Endothelial cell of umbilical vein (primary cell): ENCODE measurements around the gene APBA2. TPM values are rescaled to one million over a fixed set of nuclear protein-coding genes. Genes with fewer than 3 reads are reported as not detected.

ENCODE experiments used
- BruUV-seq: library from RNA; stranded (reverse); fragments of 400-500 nt; replicated peaks from 2 replicates; lab custom pipeline; 2021; lab: Mats Ljungman, UMichigan
- CTCF ChIA-PET: fragments of 300-600, 350-600 bp; sonication (Branson Sonifier 250); formaldehyde crosslinking; loops from one replicate; lab custom pipeline; 2021; ENCODE audit warnings: antibody characterized with exemption, inconsistent platforms; lab: Charles Lee
- POLR2A ChIA-PET: fragments of 300-600, 350-600 bp; sonication (Branson Sonifier 250); formaldehyde crosslinking; loops from one replicate; lab custom pipeline; 2021; ENCODE audit warnings: antibody characterized with exemption, inconsistent platforms; lab: Charles Lee
- DNase-seq: peaks from one replicate; pipeline ENCODE4 v3.0.0-alpha.2; 2011; ENCODE audit warnings: low read depth, low spot score
- FAIRE-seq: peaks from 2 replicates; lab custom pipeline; 2011; peaks lifted over from hg19 to GRCh38; lab: Jason Lieb, UNC
- H2AFZ ChIP-seq: 2 replicates; pipeline ENCODE4 v1.6.0; 2012; ENCODE audit warnings: low read depth, low read length, control low read depth, inconsistent platforms
- H3K27ac ChIP-seq: 2 replicates; pipeline ENCODE4 v1.5.1; 2011; ENCODE audit warnings: low read depth, mild to moderate bottlenecking, control low read depth, low read length, moderate library complexity; ENCODE audit not compliant: insufficient read depth
- H3K27me3 ChIP-seq, 2 experiments: 2 replicates each; pipeline versions ENCODE4 v1.6.0 to v1.6.1; 2011; ENCODE audit warnings: low read length in 2 of 2, mixed read lengths in 1 of 2; ENCODE audit not compliant: control insufficient read depth in 2 of 2, insufficient read depth in 2 of 2
- H3K36me3 ChIP-seq, 2 experiments: 2 replicates in 1 of 2; 3 replicates in 1 of 2; pipeline ENCODE4 v1.5.1; 2011; ENCODE audit warnings: low read length in 2 of 2, mild to moderate bottlenecking in 1 of 2, moderate library complexity in 1 of 2; ENCODE audit not compliant: control insufficient read depth in 2 of 2, insufficient read depth in 2 of 2; ENCODE audit errors: extremely low read depth in 1 of 2
- H3K4me1 ChIP-seq: 3 replicates; pipeline ENCODE4 v1.5.1; 2011; ENCODE audit warnings: mild to moderate bottlenecking, low read length; ENCODE audit not compliant: control insufficient read depth, insufficient read depth; ENCODE audit errors: extremely low read depth
- H3K4me2 ChIP-seq: 2 replicates; pipeline ENCODE4 v1.6.1; 2011; ENCODE audit warnings: low read length, control low read depth, mixed read lengths; ENCODE audit not compliant: insufficient read depth
- H3K4me3 ChIP-seq, 3 experiments: fragments of 200-600 bp in 1 of 3; sonication (generic), shearing (Covaris generic) in 1 of 3; replicated peaks in 1 of 3; 2 replicates each; pipeline ENCODE4 v1.5.1; 2011 to 2016; ENCODE audit warnings: control low read depth in 3 of 3, low read length in 3 of 3, mild to moderate bottlenecking in 2 of 3, inconsistent platforms in 1 of 3, low read depth in 1 of 3, moderate library complexity in 1 of 3; ENCODE audit not compliant: insufficient read depth in 1 of 3
- H3K79me2 ChIP-seq: 2 replicates; pipeline ENCODE4 v1.6.0; 2012; ENCODE audit warnings: low read length, inconsistent platforms; ENCODE audit not compliant: control insufficient read depth, insufficient read depth
- H3K9ac ChIP-seq: replicated peaks from 2 replicates; pipeline ENCODE3; 2011; ENCODE audit warnings: low read length, control low read depth; ENCODE audit not compliant: insufficient read depth; ENCODE audit errors: extremely low read depth
- H3K9me1 ChIP-seq: replicated peaks from 3 replicates; pipeline ENCODE4 v1.6.0; 2011; ENCODE audit warnings: mild to moderate bottlenecking, low read length; ENCODE audit not compliant: control insufficient read depth, insufficient read depth; ENCODE audit errors: extremely low read depth
- H3K9me3 ChIP-seq: replicated peaks from 2 replicates; pipeline ENCODE4 v1.5.1; 2012; ENCODE audit warnings: low read length, inconsistent platforms; ENCODE audit not compliant: control insufficient read depth, insufficient read depth
- H4K20me1 ChIP-seq: replicated peaks from 2 replicates; pipeline ENCODE3; 2011; ENCODE audit warnings: mild to moderate bottlenecking, low read length; ENCODE audit not compliant: control insufficient read depth, insufficient read depth; ENCODE audit errors: extremely low read depth
- EZH2 ChIP-seq: IDR thresholded peaks from 2 replicates; pipeline ENCODE4 v1.6.1; 2012; ENCODE audit warnings: borderline replicate concordance, low read depth, mild to moderate bottlenecking, moderate library complexity, low read length, inconsistent platforms; ENCODE audit not compliant: severe bottlenecking
- FOS ChIP-seq: IDR thresholded peaks from 2 replicates; pipeline ENCODE4 v1.6.1; 2011; ENCODE audit warnings: mild to moderate bottlenecking, low read length, moderate library complexity, borderline replicate concordance; ENCODE audit not compliant: insufficient read depth
- GATA2 ChIP-seq: IDR thresholded peaks from 2 replicates; pipeline ENCODE4 v1.7.0; 2011; ENCODE audit warnings: low read depth, mild to moderate bottlenecking, moderate library complexity, mixed read lengths, low read length; ENCODE audit not compliant: insufficient read length, insufficient read depth
- JUN ChIP-seq: IDR thresholded peaks from 2 replicates; pipeline ENCODE4 v1.6.1; 2011; ENCODE audit warnings: borderline replicate concordance, low read depth; ENCODE audit not compliant: insufficient read length, insufficient read depth
- MYC ChIP-seq: IDR thresholded peaks from one replicate; pipeline ENCODE4 v1.6.1; 2011; ENCODE audit warnings: mild to moderate bottlenecking, low read depth, low read length
- POLR2A ChIP-seq: IDR thresholded peaks from 2 replicates; pipeline ENCODE4 v1.6.1; 2012; ENCODE audit warnings: low read depth, mild to moderate bottlenecking, control low read depth, low read length
- POLR2AphosphoS5 ChIP-seq: IDR thresholded peaks from 2 replicates; pipeline ENCODE4 v1.6.1; 2012; ENCODE audit warnings: low read depth, mild to moderate bottlenecking, control low read depth, low read length, moderate library complexity; ENCODE audit not compliant: insufficient read depth
- dilution Hi-C: fragments of 300-500 bp; cut with MboI; formaldehyde crosslinking; loops from one replicate; pipeline ENCODE4 v1.15.0; 2019; ENCODE audit warnings: low sequenced_read_pairs; ENCODE audit not compliant: extremely low pct_ligation_motif_present
- intact Hi-C: fragments of 100-400 bp; cut with micrococcal nuclease; formaldehyde crosslinking; loops from one replicate; pipeline ENCODE4 v1.10.0; 2022
- polyA plus RNA-seq, 4 experiments: library from polyadenylated mRNA; depleted of rRNA in 3 of 4; stranded (reverse) in 3 of 4; unstranded in 1 of 4; fragments of >200 nt; gene quantifications; 2 replicates each; pipeline versions ENCODE4 v1.2.1 to v1.2.3, GENCODE V29; 2011 to 2012; ENCODE audit warnings: missing spikeins in 1 of 4
- total RNA-seq: library from RNA; stranded (reverse); gene quantifications from 2 replicates; pipeline ENCODE4 v1.2.3, GENCODE V29; 2021
- TF ChIP-seq, protein P1 (sequence below), 2 donors: IDR thresholded peaks; 1 replicate in 1 of 2; 2 replicates in 1 of 2; pipeline ENCODE4 v1.5.1; 2011; ENCODE audit warnings: low read length in 2 of 2, mild to moderate bottlenecking in 2 of 2, moderate library complexity in 2 of 2, control low read depth in 1 of 2, inconsistent platforms in 1 of 2, low read depth in 1 of 2; ENCODE audit not compliant: insufficient read depth in 1 of 2; ENCODE audit errors: extremely low read depth in 1 of 2
- TF ChIP-seq, protein P2 (sequence below): IDR thresholded peaks from 2 replicates; pipeline ENCODE4 v1.6.1; 2011; ENCODE audit not compliant: insufficient read depth, insufficient read length

Gene APBA2
- total and polyA plus RNA-seq, 2 donors (not counting 3 experiments of a cell fraction or from before 2014, with no cell fraction given), result 5.7 to 11.1 TPM

DNA sequence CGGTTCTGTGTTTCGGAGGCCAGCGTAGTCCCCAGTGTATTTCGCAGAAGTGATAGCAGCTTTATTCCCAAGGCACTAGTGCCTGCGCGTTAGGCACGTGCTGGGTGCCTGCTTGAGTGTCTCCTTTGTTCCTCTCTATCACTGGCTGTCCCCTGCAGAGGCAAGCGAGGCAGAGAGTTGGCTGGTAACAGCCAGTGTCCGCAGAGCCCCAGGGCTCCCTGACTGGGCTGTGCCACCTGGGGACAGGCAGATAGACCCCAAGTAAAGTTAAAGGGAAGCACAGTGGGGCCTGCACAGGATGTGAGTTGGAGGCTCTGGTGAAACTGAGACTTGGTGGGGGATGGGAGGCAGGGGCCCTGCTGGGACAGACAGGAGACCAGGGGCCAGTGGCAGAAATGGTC lies 50.7 kb downstream of the APBA2 start:
- Histone ChIP-seq H3K9me1 (no peaks in the 10 kb centered on the region), H4K20me1 (no peaks in the 10 kb centered on the region), H3K4me3 (no peak overlapping the region), H3K36me3 (no peaks in the 10 kb centered on the region), H3K4me2 (no peak overlapping the region), H2AFZ (no peak overlapping the region), H3K27ac (no peak overlapping the region), H3K27me3 (no peaks in the 10 kb centered on the region), H3K9ac (no peak overlapping the region), H3K79me2 (no peaks in the 10 kb centered on the region), H3K9me3 (no peaks in the 10 kb centered on the region), H3K4me1 (no peaks in the 10 kb centered on the region)
- dilution Hi-C loops, result no loop called here
- ChIA-PET POLR2A (no interaction called here), CTCF (no interaction called here)
- DNase-seq, result no peak
- intact Hi-C loops, result loop anchor here (5.0 kb wide), 1 partner anchor 34 kb away; no protein-coding TSS in a partner anchor
- FAIRE-seq, result no peak
- no TSS peak for BruUV-seq
- TF ChIP-seq JUN, result no peak
- TF ChIP-seq GATA2, result no peak
- no peak for TF ChIP-seq POLR2A
- TF ChIP-seq POLR2AphosphoS5, result no peak
- TF ChIP-seq FOS, result no peak
- no peak for TF ChIP-seq EZH2
- TF ChIP-seq, protein P1, sequence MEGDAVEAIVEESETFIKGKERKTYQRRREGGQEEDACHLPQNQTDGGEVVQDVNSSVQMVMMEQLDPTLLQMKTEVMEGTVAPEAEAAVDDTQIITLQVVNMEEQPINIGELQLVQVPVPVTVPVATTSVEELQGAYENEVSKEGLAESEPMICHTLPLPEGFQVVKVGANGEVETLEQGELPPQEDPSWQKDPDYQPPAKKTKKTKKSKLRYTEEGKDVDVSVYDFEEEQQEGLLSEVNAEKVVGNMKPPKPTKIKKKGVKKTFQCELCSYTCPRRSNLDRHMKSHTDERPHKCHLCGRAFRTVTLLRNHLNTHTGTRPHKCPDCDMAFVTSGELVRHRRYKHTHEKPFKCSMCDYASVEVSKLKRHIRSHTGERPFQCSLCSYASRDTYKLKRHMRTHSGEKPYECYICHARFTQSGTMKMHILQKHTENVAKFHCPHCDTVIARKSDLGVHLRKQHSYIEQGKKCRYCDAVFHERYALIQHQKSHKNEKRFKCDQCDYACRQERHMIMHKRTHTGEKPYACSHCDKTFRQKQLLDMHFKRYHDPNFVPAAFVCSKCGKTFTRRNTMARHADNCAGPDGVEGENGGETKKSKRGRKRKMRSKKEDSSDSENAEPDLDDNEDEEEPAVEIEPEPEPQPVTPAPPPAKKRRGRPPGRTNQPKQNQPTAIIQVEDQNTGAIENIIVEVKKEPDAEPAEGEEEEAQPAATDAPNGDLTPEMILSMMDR (IDR thresholded peaks at IDR 0.05; ENCODE audit: extremely low read depth in 1 of 2, insufficient read depth in 1 of 2, low read depth in 1 of 2, low read length in 2 of 2), result no peak
- TF ChIP-seq, protein P2, sequence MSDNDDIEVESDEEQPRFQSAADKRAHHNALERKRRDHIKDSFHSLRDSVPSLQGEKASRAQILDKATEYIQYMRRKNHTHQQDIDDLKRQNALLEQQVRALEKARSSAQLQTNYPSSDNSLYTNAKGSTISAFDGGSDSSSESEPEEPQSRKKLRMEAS, result no peak
- no peak for TF ChIP-seq MYC
